Keratinocyte (primary cell): ENCODE measurements around the gene S100P. TPM values are rescaled to one million over a fixed set of nuclear protein-coding genes. Genes with fewer than 3 reads are reported as not detected.

Experiments used
- DNase-seq: peaks from one replicate; pipeline ENCODE4 v3.0.0-alpha.2; 2011; ENCODE audit warnings: low read depth, missing footprints, low spot score
- FAIRE-seq: peaks from 2 replicates; lab custom pipeline; 2011; peaks lifted over from hg19 to GRCh38; lab: Jason Lieb, UNC
- H2AFZ ChIP-seq: 2 replicates; pipeline ENCODE4 v1.6.0; 2012; ENCODE audit warnings: low read length, control low read depth, inconsistent platforms; ENCODE audit not compliant: control insufficient read depth
- H3K27ac ChIP-seq: 2 replicates; pipeline ENCODE4 v1.5.1; 2011; ENCODE audit warnings: low read length; ENCODE audit not compliant: control insufficient read depth, insufficient read depth
- H3K27me3 ChIP-seq: 3 replicates; pipeline ENCODE4 v1.6.0; 2011; ENCODE audit warnings: low read length; ENCODE audit not compliant: control insufficient read depth, insufficient read depth; ENCODE audit errors: extremely low read depth
- H3K36me3 ChIP-seq, 2 experiments: 2 replicates in 1 of 2; 3 replicates in 1 of 2; pipeline ENCODE4 v1.5.1; 2011; ENCODE audit warnings: low read length in 2 of 2, mild to moderate bottlenecking in 1 of 2; ENCODE audit not compliant: control insufficient read depth in 2 of 2, insufficient read depth in 2 of 2; ENCODE audit errors: extremely low read depth in 1 of 2
- H3K4me1 ChIP-seq: 3 replicates; pipeline ENCODE4 v1.5.1; 2011; ENCODE audit warnings: low read length; ENCODE audit not compliant: control insufficient read depth, insufficient read depth; ENCODE audit errors: extremely low read depth
- H3K4me2 ChIP-seq: 3 replicates; pipeline ENCODE4 v1.6.0; 2011; ENCODE audit warnings: low read depth, low read length; ENCODE audit not compliant: control insufficient read depth, insufficient read depth; ENCODE audit errors: extremely low read depth
- H3K4me3 ChIP-seq, 3 experiments: fragments of 200-600 bp in 1 of 3; sonication (generic) in 1 of 3; 2 replicates in 2 of 3; 3 replicates in 1 of 3; pipeline ENCODE4 v1.5.1; 2011 to 2016; ENCODE audit warnings: low read length in 3 of 3, mild to moderate bottlenecking in 3 of 3, control low read depth in 2 of 3, inconsistent platforms in 1 of 3, low read depth in 1 of 3, mixed read lengths in 1 of 3, mixed run types in 1 of 3, moderate library complexity in 1 of 3; ENCODE audit not compliant: control insufficient read depth in 2 of 3, insufficient read depth in 2 of 3; ENCODE audit errors: extremely low read depth in 1 of 3
- H3K79me2 ChIP-seq: 2 replicates; pipeline ENCODE4 v1.6.0; 2012; ENCODE audit warnings: low read length; ENCODE audit not compliant: control insufficient read depth, insufficient read depth
- H3K9ac ChIP-seq: 3 replicates; pipeline ENCODE4 v1.6.0; 2011; ENCODE audit warnings: low read length; ENCODE audit not compliant: control insufficient read depth, insufficient read depth; ENCODE audit errors: extremely low read depth
- H3K9me1 ChIP-seq: 3 replicates; pipeline ENCODE4 v1.6.0; 2011; ENCODE audit warnings: low read length; ENCODE audit not compliant: control insufficient read depth, insufficient read depth; ENCODE audit errors: extremely low read depth
- H3K9me3 ChIP-seq: 2 replicates; pipeline ENCODE4 v1.5.1; 2012; ENCODE audit warnings: low read depth, low read length; ENCODE audit not compliant: control insufficient read depth
- H4K20me1 ChIP-seq: 3 replicates; pipeline ENCODE4 v1.6.0; 2011; ENCODE audit warnings: low read length; ENCODE audit not compliant: control insufficient read depth, insufficient read depth; ENCODE audit errors: extremely low read depth
- CTCF ChIP-seq, 3 experiments: IDR thresholded peaks in 1 of 3; conservative IDR thresholded peaks in 1 of 3; optimal IDR thresholded peaks in 1 of 3; 2 replicates in 2 of 3; 3 replicates in 1 of 3; pipeline versions ENCODE3 to v1.5.1; 2011; ENCODE audit warnings: low read length in 3 of 3, mild to moderate bottlenecking in 3 of 3, moderate library complexity in 2 of 3, control low read depth in 1 of 3, inconsistent platforms in 1 of 3; ENCODE audit not compliant: insufficient read depth in 2 of 3; ENCODE audit errors: extremely low read depth in 1 of 3
- EZH2 ChIP-seq: IDR thresholded peaks from one replicate; pipeline ENCODE4 v1.6.1; 2012; ENCODE audit warnings: inconsistent platforms, mild to moderate bottlenecking, low read length, moderate library complexity
- dilution Hi-C: fragments of 300-500 bp; cut with MboI; formaldehyde crosslinking; loops from one replicate; pipeline ENCODE4 v1.7.0; 2020; ENCODE audit warnings: low sequenced_read_pairs; ENCODE audit not compliant: extremely low pct_ligation_motif_present
- polyA plus RNA-seq, 5 experiments: library from polyadenylated mRNA; depleted of rRNA in 3 of 5; stranded (reverse) in 3 of 5; stranded (forward) in 1 of 5; unstranded in 1 of 5; fragments of >200 nt; gene quantifications; 1 replicate in 1 of 5; 2 replicates in 3 of 5; 3 replicates in 1 of 5; pipeline versions ENCODE4 v1.2.1 to v1.2.3, GENCODE V29; 2011 to 2012; ENCODE audit warnings: missing spikeins in 2 of 5, low read depth in 1 of 5, low replicate concordance in 1 of 5

S100P gene
- polyA plus RNA-seq, 1 donor (not counting 4 experiments of a cell fraction or from before 2014, with no cell fraction given) = 1.7 TPM

DNA sequence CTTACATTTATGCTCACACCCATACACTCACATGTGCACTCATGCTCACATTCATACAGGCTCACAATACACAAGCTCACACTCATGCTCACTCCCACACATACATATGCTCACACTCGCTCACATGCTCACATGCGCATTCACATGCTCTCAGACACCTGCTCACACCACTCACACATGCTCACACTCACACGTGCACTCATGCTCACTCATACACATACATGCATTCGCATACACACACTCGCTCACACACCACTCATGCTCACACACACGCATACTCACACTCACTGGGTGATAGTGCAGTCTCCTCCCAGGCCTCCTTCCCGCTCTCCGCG, 28.4 kb upstream of the S100P start:
- no peak overlapping the region for H3K9ac ChIP-seq
- H3K79me2 ChIP-seq = no peaks in the 10 kb centered on the region
- no peak overlapping the region for H2AFZ ChIP-seq
- FAIRE-seq = no peak
- DNase-seq = no peak
- no peaks in the 10 kb centered on the region for H3K9me3 ChIP-seq
- no peak overlapping the region for H3K4me2 ChIP-seq
- no peaks in the 10 kb centered on the region for H3K9me1 ChIP-seq
- peaks cover 20% of the 10 kb centered on the region for H3K27me3 ChIP-seq
- H3K4me1 ChIP-seq = peaks cover 3% of the 10 kb centered on the region
- H4K20me1 ChIP-seq = no peaks in the 10 kb centered on the region
- no peak overlapping the region for H3K4me3 ChIP-seq
- dilution Hi-C loops = no loop called here
- no peaks in the 10 kb centered on the region for H3K36me3 ChIP-seq
- TF ChIP-seq EZH2 (no peak), CTCF (optimal IDR thresholded peaks at IDR 0.05 in 1 of 3, IDR thresholded peaks at IDR 0.05 in 1 of 3, conservative IDR thresholded peaks at IDR 0.05 in 1 of 3; ENCODE audit: extremely low read depth in 1 of 3, insufficient read depth in 2 of 3, low read length in 3 of 3) (no peak)
- H3K27ac ChIP-seq = no peak overlapping the region

GRCh38 chr4:6668391-6668790, 25.3 kb upstream of the S100P start:
- DNase-seq = no peak
- Histone ChIP-seq H3K27me3 (peaks cover 14% of the 10 kb centered on the region), H3K9ac (no peak overlapping the region), H3K27ac (no peak overlapping the region), H3K79me2 (no peaks in the 10 kb centered on the region), H3K4me3 (no peak overlapping the region), H3K4me2 (no peak overlapping the region), H4K20me1 (no peaks in the 10 kb centered on the region), H3K4me1 (peaks cover 3% of the 10 kb centered on the region), H2AFZ (no peak overlapping the region), H3K36me3 (no peaks in the 10 kb centered on the region), H3K9me1 (no peaks in the 10 kb centered on the region), H3K9me3 (no peaks in the 10 kb centered on the region)
- TF ChIP-seq CTCF (optimal IDR thresholded peaks at IDR 0.05 in 1 of 3, IDR thresholded peaks at IDR 0.05 in 1 of 3, conservative IDR thresholded peaks at IDR 0.05 in 1 of 3; ENCODE audit: extremely low read depth in 1 of 3, insufficient read depth in 2 of 3, low read length in 3 of 3) = no peak
- TF ChIP-seq EZH2 = no peak
- dilution Hi-C loops = no loop called here
- no peak for FAIRE-seq
